HL-60 (cell line): ENCODE measurements around the gene ASIC5.

Experiments
- DNase-seq, 2 experiments: peaks; one replicate each; pipeline ENCODE4 v3.0.0-alpha.2; 2010 to 2020; ENCODE audit warnings: low read depth in 1 of 2, low spot score in 1 of 2
- H3K27ac ChIP-seq: fragments of 250-450 bp; sonication (Bioruptor Pico); replicated peaks from 2 replicates; pipeline ENCODE4 v1.5.1; 2020; ENCODE audit warnings: mild to moderate bottlenecking, moderate library complexity
- H3K27me3 ChIP-seq: fragments of 250-450 bp; sonication (Bioruptor Pico); 2 replicates; pipeline ENCODE4 v1.5.1; 2021; ENCODE audit warnings: mild to moderate bottlenecking, moderate library complexity; ENCODE audit not compliant: insufficient read depth, poor library complexity, severe bottlenecking
- H3K4me3 ChIP-seq: replicated peaks from 2 replicates; pipeline ENCODE4 v1.5.1; 2011; ENCODE audit warnings: mild to moderate bottlenecking, control low read depth, low read length; ENCODE audit not compliant: insufficient read depth
- GABPA ChIP-seq: IDR thresholded peaks from 2 replicates; pipeline ENCODE4 v1.6.1; 2012; ENCODE audit warnings: low read depth
- POLR2AphosphoS5 ChIP-seq: IDR thresholded peaks from 2 replicates; pipeline ENCODE4 v1.6.1; 2012; ENCODE audit warnings: low read depth
- REST ChIP-seq: IDR thresholded peaks from 2 replicates; pipeline ENCODE4 v1.6.1; 2012; ENCODE audit warnings: low read depth; ENCODE audit not compliant: insufficient replicate concordance
- SPI1 ChIP-seq: IDR thresholded peaks from 2 replicates; pipeline ENCODE4 v1.6.1; 2012; ENCODE audit warnings: low read depth, mild to moderate bottlenecking, borderline replicate concordance
- TF ChIP-seq, protein P1 (sequence below): IDR thresholded peaks from one replicate; pipeline ENCODE4 v1.5.1; 2011; ENCODE audit warnings: low read length, control low read depth, inconsistent platforms; ENCODE audit not compliant: insufficient read depth

Gene ASIC5

DNA sequence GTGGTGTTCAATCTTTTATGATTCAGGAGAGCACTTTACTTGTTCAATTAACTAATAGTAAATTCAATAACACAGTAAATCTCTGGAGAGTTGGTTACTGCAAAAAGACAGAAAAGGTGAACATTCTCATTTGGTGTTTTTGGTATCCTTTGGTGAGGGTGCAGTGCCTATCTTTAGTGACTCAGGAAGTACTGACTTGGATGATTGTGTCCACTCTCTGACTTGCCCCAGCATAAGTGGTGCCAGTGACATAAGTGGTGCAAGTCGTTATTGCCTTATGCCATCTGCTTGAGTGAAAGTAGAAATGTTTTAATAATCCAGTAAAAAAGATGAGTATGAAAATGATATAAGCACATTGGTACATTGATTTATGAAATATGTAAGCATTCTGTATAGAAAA lies 80.2 kb downstream of the ASIC5 start:
- no peaks in the 10 kb centered on the region for H3K27me3 ChIP-seq
- H3K4me3 ChIP-seq, result no peak overlapping the region
- DNase-seq, result no peak
- no peak overlapping the region for H3K27ac ChIP-seq
- TF ChIP-seq POLR2AphosphoS5, result no peak
- TF ChIP-seq GABPA, result no peak
- TF ChIP-seq, protein P1, sequence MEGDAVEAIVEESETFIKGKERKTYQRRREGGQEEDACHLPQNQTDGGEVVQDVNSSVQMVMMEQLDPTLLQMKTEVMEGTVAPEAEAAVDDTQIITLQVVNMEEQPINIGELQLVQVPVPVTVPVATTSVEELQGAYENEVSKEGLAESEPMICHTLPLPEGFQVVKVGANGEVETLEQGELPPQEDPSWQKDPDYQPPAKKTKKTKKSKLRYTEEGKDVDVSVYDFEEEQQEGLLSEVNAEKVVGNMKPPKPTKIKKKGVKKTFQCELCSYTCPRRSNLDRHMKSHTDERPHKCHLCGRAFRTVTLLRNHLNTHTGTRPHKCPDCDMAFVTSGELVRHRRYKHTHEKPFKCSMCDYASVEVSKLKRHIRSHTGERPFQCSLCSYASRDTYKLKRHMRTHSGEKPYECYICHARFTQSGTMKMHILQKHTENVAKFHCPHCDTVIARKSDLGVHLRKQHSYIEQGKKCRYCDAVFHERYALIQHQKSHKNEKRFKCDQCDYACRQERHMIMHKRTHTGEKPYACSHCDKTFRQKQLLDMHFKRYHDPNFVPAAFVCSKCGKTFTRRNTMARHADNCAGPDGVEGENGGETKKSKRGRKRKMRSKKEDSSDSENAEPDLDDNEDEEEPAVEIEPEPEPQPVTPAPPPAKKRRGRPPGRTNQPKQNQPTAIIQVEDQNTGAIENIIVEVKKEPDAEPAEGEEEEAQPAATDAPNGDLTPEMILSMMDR, result no peak
- no peak for TF ChIP-seq SPI1
- TF ChIP-seq REST, result no peak

DNA sequence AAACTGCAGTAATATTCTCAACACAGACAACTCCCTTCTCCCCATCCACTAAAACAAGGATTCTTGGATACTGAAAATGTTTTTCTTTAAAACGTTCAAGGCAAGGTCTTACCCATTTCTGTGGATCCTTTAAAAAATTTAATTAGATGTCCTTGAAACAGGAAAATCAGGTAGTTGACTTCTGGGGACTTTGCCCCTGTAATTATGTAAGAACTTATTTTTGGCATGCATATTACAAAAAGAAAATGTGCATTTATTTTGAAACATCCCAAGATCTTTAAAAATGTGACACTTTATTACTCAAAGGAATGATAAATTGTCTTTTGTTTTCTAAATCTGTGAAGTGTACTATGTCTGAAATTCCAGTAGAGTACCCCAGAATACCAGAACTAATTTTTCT lies 81.4 kb downstream of the ASIC5 start:
- Histone ChIP-seq H3K27me3 (no peaks in the 10 kb centered on the region), H3K4me3 (no peak overlapping the region), H3K27ac (no peak overlapping the region)
- no peak for DNase-seq
- TF ChIP-seq, protein P1, result no peak
- TF ChIP-seq SPI1 (no peak), REST (no peak), POLR2AphosphoS5 (no peak), GABPA (no peak)

DNA sequence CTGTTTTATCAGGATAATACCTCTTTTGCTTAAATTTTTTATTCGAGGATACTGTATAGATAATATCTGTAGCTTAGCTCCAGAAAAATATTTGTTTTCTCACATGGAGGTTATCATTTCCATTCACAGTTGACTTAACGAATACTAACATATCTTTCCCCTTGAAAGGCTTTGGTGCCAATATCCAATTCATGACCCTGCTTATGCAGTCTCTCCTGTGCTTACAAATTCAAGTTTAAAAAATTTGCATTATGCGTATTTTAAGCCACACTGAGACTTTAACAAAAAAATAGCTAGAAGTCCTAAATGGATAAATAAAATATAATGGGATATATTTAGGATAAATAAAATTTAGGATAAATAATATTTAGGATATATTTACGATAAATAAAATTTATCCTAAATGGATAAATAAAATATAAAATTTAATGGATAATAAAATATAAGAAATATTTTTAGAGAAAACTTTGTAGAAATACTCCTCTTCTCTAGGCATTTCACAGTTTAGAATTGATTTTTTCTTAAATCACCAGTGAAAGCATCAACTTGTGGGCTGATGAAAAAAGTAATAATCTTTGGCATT lies 84.7 kb downstream of the ASIC5 start:
- Histone ChIP-seq H3K27me3 (no peaks in the 10 kb centered on the region), H3K27ac (no peak overlapping the region), H3K4me3 (no peak overlapping the region)
- TF ChIP-seq, protein P1, result no peak
- no peak for TF ChIP-seq POLR2AphosphoS5
- TF ChIP-seq GABPA, result no peak
- TF ChIP-seq SPI1, result no peak
- TF ChIP-seq REST, result no peak
- DNase-seq, result no peak
